Uterus (tissue), 4 donors: ENCODE results near the gene SLC22A8. TPM values are rescaled to one million over a fixed set of nuclear protein-coding genes. Genes with fewer than 3 reads are reported as not detected.

ENCODE experiments used
- DNase-seq, 2 donors: peaks; one replicate each; pipeline ENCODE4 v3.0.0-alpha.2; 2019 to 2020
- H3K27ac ChIP-seq, 2 donors: fragments of 200-600 bp; sonication (generic); 1 replicate in 1 of 2; 2 replicates in 1 of 2; pipeline ENCODE4 v1.5.1; 2016 to 2018
- H3K27me3 ChIP-seq, 2 donors: fragments of 200-600 bp; sonication (generic); one replicate each; pipeline ENCODE4 v1.5.1; 2018 to 2019; ENCODE audit warnings: control low read depth in 1 of 2
- H3K36me3 ChIP-seq, 2 donors: fragments of 200-600 bp; sonication (generic); one replicate each; pipeline ENCODE4 v1.5.1; 2019; ENCODE audit warnings: control low read depth in 1 of 2
- H3K4me1 ChIP-seq, 2 donors: fragments of 200-600 bp; sonication (generic); one replicate each; pipeline ENCODE4 v1.5.1; 2018 to 2019; ENCODE audit warnings: control low read depth in 1 of 2
- H3K4me3 ChIP-seq, 2 donors: fragments of 200-600 bp; sonication (generic); 1 replicate in 1 of 2; 2 replicates in 1 of 2; pipeline ENCODE4 v1.5.1; 2018 to 2019; ENCODE audit warnings: mild to moderate bottlenecking in 1 of 2
- H3K9me3 ChIP-seq, 2 donors: fragments of 200-600 bp; sonication (generic); one replicate each; pipeline ENCODE4 v1.5.1; 2019; ENCODE audit warnings: control low read depth in 1 of 2
- POLR2A ChIP-seq, 2 donors: fragments of 450-650 bp; IDR thresholded peaks; one replicate each; pipeline ENCODE4 v1.6.1; 2016; ENCODE audit warnings: antibody characterized with exemption in 2 of 2, mild to moderate bottlenecking in 1 of 2, moderate library complexity in 1 of 2
- intact Hi-C: fragments of 100-400 bp; cut with DNase I; formaldehyde crosslinking; loops from one replicate; pipeline ENCODE4 v1.15.1; 2023; ENCODE audit warnings: low total_unique reads
- total RNA-seq, 4 donors: library from RNA; depleted of rRNA in 3 of 4; stranded (reverse); fragments of >200 nt in 3 of 4; gene quantifications; one replicate each; pipeline versions ENCODE4 v1.1.0 to v1.2.4, GENCODE V29; 2014 to 2023
- TF ChIP-seq, protein P1 (sequence below), 4 experiments: fragments of 200-600 bp in 2 of 4; fragments of 450-650 bp in 2 of 4; sonication (generic) in 2 of 4; IDR thresholded peaks; one replicate each; pipeline ENCODE4 v1.5.1; 2016 to 2019; ENCODE audit warnings: antibody characterized with exemption in 4 of 4, mild to moderate bottlenecking in 2 of 4, moderate library complexity in 1 of 4
- donor health status: DM: yes; HTN: yes; CAD: no.

Gene SLC22A8
- total RNA-seq, 4 donors from 2014 or later: not detected

DNA sequence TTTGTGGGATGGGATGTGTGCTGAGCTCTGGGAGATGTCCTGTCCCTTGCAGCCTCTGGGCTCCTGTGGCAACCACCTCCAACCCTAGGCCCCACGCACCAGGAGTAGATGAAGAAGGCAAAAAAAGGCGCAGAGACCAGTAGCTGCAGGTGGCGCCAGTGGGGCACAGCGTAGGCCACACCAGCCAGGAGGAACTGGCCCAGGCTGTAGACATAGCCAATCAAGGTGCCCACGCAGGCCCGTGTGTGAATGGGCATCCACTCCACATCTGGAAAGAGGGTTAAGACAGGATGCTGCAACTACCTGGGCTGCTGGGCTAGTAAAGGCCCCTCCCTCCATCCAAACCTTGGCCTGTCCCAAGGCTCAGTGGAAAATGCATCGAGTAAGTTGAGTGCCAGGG is 33.9 kb downstream of the SLC22A8 start:
- intact Hi-C loops: no loop called here

DNA sequence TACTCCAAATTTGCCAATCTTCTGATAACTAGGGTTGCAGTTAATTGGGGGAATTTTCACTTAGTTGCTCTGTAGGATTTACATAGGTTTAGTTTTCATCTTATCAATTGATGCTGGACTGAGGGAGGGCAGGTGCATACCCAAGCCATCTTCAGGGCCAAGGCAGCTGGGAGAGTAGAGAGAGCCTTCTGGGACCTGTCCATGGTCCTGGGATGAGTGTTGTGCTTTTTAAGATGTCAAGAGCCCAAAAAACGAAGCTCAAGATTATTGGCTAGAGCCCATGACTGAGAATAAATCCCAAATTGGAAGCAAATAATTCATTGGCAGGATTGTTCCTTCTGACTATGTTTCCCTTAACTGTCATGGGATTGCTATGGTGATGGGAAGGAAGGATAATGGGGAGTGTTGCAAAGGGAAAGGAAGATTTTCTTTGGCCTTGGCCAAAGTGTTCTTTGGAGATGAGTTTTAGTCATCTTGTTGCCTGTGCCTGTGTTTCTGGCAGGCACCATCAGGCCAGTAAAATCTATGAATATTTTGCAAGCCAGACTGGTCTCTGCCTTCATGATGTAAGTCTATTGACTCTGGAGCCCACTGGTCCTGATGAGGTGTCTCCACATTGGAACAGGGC is 35.4 kb downstream of the SLC22A8 start:
- no peaks in the 10 kb centered on the region for H3K36me3 ChIP-seq
- no peak for DNase-seq
- H3K9me3 ChIP-seq: no peaks in the 10 kb centered on the region
- no peak overlapping the region for H3K4me3 ChIP-seq
- no peaks in the 10 kb centered on the region for H3K27me3 ChIP-seq
- TF ChIP-seq, protein P1, sequence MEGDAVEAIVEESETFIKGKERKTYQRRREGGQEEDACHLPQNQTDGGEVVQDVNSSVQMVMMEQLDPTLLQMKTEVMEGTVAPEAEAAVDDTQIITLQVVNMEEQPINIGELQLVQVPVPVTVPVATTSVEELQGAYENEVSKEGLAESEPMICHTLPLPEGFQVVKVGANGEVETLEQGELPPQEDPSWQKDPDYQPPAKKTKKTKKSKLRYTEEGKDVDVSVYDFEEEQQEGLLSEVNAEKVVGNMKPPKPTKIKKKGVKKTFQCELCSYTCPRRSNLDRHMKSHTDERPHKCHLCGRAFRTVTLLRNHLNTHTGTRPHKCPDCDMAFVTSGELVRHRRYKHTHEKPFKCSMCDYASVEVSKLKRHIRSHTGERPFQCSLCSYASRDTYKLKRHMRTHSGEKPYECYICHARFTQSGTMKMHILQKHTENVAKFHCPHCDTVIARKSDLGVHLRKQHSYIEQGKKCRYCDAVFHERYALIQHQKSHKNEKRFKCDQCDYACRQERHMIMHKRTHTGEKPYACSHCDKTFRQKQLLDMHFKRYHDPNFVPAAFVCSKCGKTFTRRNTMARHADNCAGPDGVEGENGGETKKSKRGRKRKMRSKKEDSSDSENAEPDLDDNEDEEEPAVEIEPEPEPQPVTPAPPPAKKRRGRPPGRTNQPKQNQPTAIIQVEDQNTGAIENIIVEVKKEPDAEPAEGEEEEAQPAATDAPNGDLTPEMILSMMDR (IDR thresholded peaks at IDR 0.05): no peak
- TF ChIP-seq POLR2A (IDR thresholded peaks at IDR 0.05): no peak
- intact Hi-C loops: no loop called here
- no peak overlapping the region for H3K27ac ChIP-seq
- no peaks in the 10 kb centered on the region for H3K4me1 ChIP-seq

More for the DNA sequence above, 33.9 kb downstream of the SLC22A8 start:
- no peak overlapping the region for H3K27ac ChIP-seq
- H3K4me3 ChIP-seq: no peak overlapping the region
- no peaks in the 10 kb centered on the region for H3K4me1 ChIP-seq
- no peak for DNase-seq
- no peak for TF ChIP-seq POLR2A (IDR thresholded peaks at IDR 0.05)
- TF ChIP-seq, protein P1 (IDR thresholded peaks at IDR 0.05): no peak
- no peaks in the 10 kb centered on the region for H3K36me3 ChIP-seq
- H3K27me3 ChIP-seq: no peaks in the 10 kb centered on the region
- H3K9me3 ChIP-seq: no peaks in the 10 kb centered on the region

DNA sequence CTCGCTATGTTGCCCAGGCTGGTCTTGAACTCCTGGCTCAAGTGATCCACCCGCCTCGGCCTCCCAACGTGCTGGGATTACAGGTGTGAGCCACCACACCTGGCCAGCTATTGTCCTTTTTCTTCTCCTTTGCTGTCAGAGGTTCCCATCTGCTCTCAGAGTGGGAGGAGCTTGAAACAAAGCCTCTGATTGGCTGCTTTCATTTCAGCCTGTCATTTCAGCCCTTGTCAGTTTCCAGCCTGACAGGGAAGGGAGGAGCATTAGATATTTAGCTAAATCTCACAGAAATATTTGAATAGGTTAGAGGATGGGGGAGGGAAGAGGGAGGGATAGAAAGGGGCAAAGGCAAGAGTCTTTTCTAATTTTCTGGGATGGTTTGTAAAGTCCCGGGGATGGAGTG is 39.5 kb downstream of the SLC22A8 start:
- no peaks in the 10 kb centered on the region for H3K9me3 ChIP-seq
- H3K36me3 ChIP-seq: no peaks in the 10 kb centered on the region
- H3K4me3 ChIP-seq: no peak overlapping the region
- no peak for TF ChIP-seq POLR2A (IDR thresholded peaks at IDR 0.05)
- TF ChIP-seq, protein P1 (IDR thresholded peaks at IDR 0.05): no peak
- no peaks in the 10 kb centered on the region for H3K27me3 ChIP-seq
- H3K27ac ChIP-seq: no peak overlapping the region
- intact Hi-C loops: no loop called here
- DNase-seq: no peak
- H3K4me1 ChIP-seq: no peaks in the 10 kb centered on the region

DNA sequence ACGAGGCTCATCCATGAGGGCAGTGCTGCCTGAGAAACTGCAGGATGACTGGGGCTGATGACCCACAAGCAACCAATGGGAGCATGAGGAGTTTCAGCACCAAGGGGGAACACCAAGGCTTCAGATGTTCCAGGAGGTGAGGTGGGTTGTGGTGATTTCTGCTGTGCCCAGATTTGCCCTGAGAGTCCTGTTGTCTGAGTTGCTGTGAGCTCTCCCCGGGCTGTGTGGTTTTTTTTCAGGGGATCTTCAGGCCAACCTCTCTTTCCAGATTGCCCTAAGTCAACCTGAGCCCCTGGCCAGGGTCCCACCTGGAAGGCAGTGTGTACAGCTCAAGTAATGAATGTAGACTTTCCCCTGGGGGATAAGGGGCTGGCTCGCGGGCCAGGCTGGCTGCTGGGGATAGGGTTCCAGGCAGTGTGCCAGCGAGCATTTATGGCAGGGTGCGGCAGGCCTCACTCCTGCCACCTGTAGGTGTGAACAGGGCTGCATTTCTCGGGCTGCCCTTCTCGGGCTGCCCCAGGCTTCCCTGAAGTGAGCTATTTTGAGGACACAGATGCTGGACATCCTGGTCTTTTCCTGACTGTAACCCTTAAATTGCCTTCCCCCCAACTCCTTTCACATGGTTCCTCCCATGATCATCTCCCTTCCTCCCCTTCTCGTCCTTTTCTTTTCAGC is 40.7 kb downstream of the SLC22A8 start:
- no peak for DNase-seq
- intact Hi-C loops: no loop called here
- H3K27ac ChIP-seq: no peak overlapping the region
- TF ChIP-seq, protein P1 (IDR thresholded peaks at IDR 0.05): peak in 1 of 4 experiments; percentile 35
- TF ChIP-seq POLR2A (IDR thresholded peaks at IDR 0.05): no peak
- no peaks in the 10 kb centered on the region for H3K36me3 ChIP-seq
- H3K4me3 ChIP-seq: no peak overlapping the region
- H3K27me3 ChIP-seq: no peaks in the 10 kb centered on the region
- no peaks in the 10 kb centered on the region for H3K9me3 ChIP-seq
- no peaks in the 10 kb centered on the region for H3K4me1 ChIP-seq

DNA sequence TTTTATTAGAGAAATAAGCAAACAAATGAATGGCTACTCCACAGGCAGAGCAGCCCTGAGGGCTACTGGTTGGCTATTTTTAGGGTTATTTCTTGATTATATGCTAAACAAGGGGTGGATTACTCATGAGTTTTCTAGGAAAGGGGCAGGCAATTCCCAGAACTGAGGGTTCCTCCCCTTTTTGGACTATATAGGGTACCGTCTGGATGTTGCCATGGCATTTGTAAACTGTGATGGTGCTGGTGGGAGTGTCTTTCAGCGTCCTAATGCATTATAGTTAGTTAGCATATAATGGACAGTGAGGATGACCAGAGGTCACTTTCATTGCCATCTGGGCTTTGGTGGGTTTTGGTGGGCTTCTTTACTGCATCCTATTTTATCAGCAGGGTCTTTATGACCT is 50.1 kb downstream of the SLC22A8 start:
- TF ChIP-seq, protein P1 (IDR thresholded peaks at IDR 0.05): no peak
- no peak for TF ChIP-seq POLR2A (IDR thresholded peaks at IDR 0.05)
- Histone ChIP-seq H3K27me3 (no peaks in the 10 kb centered on the region), H3K9me3 (no peaks in the 10 kb centered on the region), H3K4me3 (no peak overlapping the region), H3K27ac (no peak overlapping the region), H3K36me3 (no peaks in the 10 kb centered on the region), H3K4me1 (no peaks in the 10 kb centered on the region)
- DNase-seq: no peak
- intact Hi-C loops: no loop called here
